Head of caudate nucleus (tissue), 42 donors: Measurements from ENCODE around the gene CERS6.

ENCODE experiments used
- DNase-seq, 42 donors: peaks; one replicate each; pipeline versions ENCODE4 v3.0.0 to v3.0.0-alpha.2; 2020 to 2021; ENCODE audit warnings: mixed read lengths in 7 of 42
- intact Hi-C: fragments of 100-400 bp; cut with DNase I; formaldehyde crosslinking; loops from one replicate; pipeline ENCODE4 v1.15.0; 2022

Gene CERS6

DNA sequence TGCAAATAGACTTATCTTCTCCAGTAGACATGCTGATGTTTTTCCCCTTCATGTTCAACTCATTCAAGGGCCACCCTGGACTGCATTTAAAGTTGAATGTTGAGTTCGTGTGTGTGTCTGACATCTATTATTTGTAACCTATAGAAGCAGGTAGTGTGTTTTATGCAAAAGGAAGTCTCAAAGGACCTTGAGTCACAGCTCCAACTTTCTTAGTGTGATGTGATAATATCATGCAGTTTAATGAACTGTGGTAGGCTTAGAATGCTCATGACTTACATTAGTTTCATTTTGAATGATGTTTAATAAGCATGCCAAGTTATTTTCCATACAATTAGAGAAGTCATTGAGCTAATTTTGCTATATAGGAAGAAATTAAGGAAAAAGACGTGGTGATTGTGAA, 67.9 kb downstream of the CERS6 start:
- intact Hi-C loops, result no loop called here
- no peak for DNase-seq

DNA sequence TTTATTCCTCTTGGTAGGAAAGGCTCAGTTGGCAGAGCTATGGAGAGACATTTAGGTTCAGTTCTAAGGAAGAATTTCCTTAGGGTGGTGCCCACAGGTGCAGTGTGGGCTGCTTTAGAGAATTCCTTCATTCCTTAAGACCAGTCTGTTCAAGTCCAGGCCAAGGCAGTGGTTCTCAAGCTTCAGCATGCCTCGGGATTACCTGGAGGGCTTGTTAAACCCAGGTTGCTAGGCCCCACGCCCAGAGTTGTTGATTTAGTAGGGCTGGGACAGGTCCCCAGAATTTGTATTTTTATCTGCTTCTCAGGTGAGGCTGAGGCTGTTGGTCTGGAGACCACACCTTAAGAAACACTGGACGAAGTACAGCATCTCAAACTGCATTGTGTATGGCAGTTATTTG, 68.9 kb downstream of the CERS6 start:
- no peak for DNase-seq
- intact Hi-C loops, result no loop called here

DNA sequence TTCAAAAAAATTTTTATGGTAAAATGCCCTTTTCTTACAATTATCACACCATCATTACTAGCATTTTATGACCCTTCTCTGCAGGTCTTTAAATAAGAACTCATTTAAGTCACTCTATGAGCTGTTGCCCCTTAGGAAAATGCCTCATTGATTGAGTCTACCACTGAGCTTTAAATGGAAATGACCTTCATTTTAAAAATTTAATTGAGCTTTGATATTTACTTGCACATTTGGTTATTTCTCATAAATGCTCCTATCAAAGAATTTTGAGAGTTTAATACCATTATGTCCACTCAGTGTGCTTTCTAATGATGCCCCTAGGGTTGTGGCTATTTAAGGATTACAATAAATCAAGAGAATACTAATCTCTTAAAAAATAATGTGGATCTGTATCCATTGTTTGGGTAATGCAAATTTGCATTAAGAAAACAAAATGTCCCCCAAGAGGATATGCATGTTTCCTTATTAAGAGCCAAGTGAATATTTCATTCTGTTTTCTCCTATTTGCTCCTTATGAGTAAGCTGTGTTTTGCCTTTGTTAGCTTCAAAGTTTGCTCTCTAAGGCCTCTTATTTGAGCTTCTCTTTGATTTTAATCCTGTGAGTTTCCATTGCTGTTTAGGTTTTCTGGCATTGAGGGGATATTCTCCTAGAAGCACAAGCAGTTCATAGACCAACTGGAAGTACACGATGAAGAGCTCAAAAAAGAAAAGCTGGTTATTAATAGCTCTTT, 69.8 kb downstream of the CERS6 start:
- no peak for DNase-seq
- intact Hi-C loops, result no loop called here

DNA sequence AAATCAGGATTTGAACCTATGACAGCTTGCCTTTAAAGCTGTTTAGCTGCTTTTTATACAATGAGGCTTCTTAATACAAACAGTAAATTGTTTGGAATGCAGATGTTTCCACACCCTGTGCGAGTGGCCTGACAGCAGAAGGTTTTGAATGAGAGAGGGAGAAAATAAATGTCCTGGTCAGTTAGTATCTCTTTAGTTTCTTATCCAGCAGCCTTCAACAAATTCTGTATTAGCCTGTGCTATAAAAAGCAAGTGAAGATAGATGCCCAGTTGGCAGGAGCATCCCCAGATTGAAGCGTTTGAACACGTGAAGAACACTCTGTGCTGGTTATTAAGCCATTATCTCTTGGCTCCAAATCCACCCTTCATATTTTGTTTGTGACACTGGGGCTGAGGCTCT, 70.6 kb downstream of the CERS6 start:
- DNase-seq, result no peak
- intact Hi-C loops, result no loop called here

DNA sequence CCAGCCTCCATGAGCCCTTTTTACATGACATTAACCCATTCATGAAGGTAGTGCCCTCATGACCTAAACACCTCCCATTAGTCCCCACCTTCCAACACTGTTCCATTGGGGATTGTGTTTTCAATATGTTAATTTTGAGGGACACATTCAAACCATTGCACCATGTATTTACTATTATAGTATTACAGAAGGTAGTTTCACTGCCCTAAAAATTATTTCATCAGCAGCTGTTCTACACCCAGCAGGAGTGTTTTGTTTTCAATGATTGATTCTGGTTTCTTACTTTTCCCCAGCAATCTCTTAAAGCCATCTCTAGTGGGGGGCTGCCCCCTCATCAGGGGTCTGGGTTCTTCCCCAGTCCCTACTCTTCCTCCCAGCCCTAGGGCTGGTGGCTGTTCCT, 71.9 kb downstream of the CERS6 start:
- no peak for DNase-seq
- intact Hi-C loops, result no loop called here

DNA sequence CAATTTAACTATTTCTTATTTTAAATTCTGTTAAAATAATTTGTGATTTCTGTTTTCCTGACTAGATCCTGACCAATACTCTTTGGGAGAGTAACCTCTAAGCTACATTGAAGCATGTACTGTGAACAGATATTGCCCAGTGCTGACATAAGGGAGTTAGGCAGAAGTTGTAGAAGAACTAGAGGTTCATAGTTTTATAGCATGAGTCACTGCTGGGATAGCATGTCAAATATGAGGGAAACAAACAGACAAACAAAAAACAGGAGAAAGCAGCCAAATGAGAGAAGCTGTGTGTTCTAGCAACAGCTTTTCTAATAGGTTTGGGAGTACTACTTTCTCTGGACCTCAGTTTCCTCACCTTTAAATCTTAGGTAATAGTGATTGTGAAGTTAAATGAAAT, 72.4 kb downstream of the CERS6 start:
- intact Hi-C loops, result no loop called here
- DNase-seq, result no peak

DNA sequence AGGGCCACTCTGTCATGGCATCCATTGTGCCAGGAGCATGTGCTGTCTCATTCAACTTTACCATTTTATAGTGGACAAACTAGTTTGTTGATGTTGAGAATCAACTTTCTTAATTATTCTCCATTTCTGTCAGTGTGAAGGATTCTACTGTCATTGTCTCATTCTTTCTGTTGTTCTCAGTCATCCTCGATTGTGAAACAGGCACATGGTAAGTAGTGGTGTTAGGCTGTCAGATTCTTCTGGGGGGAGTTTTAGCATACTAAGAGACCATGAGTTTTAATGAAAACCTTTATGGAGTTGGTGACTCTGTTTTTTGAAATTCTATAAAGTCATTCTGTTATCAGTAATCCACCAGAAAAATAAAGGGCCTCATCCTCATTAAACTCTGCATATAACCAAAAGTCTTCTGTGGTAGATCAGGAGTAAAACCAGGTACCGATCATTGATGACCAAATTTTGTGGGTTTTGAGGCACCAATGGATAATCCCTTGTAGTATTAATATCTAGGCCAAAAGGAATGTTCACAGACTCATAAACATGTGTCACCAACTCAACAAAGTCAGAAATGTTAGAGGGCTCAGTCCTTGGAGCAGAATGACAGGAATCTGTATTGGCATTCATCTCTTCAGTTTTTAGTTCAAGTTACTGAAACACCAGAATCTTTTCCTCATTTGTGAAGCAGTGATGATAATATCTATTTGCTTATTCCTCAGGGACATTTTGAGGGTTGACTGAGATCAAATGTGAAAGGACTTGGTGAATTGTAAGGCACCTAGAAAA, 73.2 kb downstream of the CERS6 start:
- intact Hi-C loops, result no loop called here
- no peak for DNase-seq

DNA sequence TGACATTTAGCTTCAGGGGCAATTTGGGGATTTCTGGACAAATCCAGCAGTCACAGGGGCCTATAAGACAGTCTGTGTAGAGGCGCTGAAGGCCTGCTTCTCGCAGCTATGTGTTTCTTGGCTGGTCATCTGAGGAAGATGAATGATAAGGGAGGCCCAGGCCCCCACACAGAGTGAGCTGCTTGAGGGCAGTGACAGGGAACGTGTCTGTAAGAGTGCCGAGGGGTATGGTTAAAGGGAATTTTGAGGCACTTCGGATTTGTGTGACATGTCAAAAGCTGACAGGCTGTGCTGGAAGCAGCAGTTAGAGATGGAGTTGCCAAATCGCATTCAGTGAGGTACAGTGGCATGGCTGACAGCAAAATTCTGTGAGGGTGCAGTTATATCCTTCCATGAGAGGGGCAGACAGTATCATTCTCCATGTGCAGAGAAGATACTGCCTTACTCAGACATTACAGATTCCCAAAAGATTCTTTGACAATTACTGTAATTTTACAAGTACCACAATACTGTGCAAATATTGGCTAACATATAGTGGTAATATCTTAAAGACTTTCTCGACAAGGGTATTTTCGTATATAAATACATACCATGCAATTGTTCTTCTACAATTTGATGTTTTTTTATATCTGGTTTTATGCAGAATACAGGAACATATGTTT, 74.0 kb downstream of the CERS6 start:
- peak in 2 of 42 donors; percentile 15 to 27 for DNase-seq
- intact Hi-C loops, result no loop called here

DNA sequence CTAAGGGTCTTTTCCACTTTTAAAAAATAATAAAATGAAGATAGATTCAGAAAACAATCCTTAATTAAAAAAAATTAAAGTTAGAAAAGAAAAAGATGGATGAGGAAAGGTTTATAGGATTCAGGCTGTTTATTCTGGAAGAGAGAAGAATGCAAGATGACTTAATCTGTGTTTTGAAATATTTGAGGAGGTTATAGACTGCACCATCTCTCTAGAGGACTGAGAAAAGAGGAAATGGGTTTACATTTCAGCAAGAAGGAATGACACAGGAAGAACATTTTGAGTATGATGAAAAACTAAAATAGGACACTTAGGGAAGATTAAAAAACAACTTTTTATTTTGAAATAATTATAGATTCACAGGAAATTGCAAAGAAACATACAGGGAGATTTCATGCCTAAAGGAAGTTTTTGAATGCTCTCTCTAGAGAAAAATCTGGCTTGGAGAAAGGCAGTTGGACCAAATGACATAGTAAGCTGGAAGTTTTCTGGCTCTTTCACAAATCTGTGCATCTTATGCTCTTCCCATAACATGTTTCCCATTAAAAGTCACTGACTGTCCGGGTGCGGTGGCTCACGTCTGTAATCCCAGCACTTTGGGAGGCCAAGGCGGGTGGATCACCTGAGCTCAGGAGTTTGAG, 75.0 kb downstream of the CERS6 start:
- intact Hi-C loops, result no loop called here

DNA sequence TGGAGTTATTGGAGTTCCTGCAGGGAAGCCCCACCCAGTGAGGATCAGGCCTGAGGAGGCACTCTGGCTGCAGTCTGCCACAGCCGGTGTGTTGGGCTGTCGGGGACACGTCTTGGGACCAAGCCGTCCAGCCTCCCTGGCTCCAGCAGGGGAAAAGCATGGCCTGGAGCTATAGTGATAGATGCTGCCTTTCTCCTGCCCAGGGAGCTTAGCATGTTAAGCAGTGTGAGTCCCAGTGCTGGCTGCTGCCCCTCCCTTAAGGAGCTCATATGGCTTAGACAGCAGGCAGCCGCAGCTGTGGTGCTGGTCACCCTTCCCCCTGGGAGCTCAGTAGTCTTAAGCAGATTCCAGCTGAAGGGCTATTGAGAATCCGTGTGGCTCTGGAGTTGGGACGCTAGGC, 78.9 kb downstream of the CERS6 start:
- no peak for DNase-seq
- intact Hi-C loops, result no loop called here

More for the DNA sequence above, 75.0 kb downstream of the CERS6 start:
- DNase-seq, result no peak

DNA sequence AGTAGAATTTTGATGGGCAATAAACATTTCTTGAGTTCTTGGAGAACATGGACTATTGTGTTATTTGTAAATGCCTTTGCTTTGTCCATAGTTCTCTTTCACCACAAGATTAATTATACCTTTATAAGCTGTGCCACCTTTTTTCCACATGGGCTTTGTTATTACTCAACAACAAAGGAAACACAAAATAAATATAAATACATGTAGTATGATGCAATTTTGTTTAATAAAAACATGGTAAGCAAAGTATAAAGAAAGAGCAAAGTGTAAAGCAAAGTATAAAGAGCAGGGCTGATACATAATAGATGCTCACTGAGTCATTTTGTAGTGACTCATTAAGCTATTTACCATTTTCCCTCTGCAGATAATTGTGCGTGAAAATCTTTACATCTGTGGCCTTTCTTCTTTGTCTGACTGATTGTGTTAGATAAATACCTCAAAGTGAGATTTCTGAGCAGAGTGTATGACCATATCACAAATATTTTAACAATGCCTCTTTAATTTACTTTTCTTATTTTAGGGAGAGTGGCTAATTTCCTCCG, 80.9 kb downstream of the CERS6 start:
- intact Hi-C loops, result no loop called here
- no peak for DNase-seq

DNA sequence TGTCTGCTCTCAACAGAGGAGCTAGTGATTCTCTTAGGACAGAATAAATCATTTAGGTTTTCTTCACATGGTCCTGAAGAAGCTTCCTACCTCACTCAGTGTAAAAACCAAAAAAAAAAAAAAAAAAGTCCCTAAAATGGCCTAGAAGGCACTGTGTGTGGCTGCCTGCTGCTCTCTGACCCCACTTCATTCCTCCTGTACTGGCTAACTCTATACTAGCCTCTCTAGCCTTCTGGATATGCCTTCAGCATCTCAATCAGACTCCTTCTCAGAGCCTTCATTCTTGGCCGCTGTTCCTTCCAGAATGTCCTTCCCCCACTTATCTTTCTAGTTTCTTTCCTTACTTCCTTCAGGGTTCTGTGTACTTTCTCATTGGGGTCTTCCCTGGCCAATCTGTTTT, 82.1 kb downstream of the CERS6 start:
- DNase-seq, result no peak

DNA sequence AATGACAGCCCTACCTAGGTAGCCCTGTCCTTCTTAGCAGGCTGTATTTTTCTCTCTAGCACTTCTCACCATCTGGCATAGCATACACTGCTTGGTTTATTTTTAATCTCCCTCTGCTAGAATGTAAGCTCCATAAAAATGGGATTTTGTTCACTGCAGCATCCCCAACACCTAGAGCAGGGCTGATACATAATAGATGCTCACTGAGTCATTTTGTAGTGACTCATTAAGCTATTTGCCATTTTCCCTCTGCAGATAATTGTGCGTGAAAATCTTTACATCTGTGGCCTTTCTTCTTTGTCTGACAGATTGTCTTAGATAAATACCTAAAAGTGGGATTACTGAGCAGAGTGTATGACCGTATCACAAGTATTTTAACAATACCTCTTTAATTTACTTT, 82.5 kb downstream of the CERS6 start:
- no peak for DNase-seq
- intact Hi-C loops, result no loop called here

More for the DNA sequence above, 82.1 kb downstream of the CERS6 start:
- intact Hi-C loops, result no loop called here

DNA sequence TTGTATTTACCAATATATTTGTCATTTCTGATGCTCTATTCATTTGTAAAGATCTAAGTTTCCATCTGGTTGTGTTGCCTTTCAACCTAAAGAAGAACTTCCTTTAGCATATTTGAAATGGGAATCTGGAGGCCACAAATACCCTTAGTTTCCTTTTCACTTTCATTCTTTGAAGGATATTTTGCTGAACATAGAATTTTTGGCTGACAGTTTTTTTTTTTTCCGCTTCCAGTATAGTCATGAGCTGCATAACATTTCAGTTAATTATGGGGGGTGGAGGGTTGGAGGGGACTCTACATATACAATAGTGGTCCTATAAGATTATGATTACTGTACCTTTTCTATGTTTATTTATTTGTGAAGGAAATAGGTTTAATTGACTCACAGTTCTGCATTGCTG, 83.9 kb downstream of the CERS6 start:
- intact Hi-C loops, result no loop called here

DNA sequence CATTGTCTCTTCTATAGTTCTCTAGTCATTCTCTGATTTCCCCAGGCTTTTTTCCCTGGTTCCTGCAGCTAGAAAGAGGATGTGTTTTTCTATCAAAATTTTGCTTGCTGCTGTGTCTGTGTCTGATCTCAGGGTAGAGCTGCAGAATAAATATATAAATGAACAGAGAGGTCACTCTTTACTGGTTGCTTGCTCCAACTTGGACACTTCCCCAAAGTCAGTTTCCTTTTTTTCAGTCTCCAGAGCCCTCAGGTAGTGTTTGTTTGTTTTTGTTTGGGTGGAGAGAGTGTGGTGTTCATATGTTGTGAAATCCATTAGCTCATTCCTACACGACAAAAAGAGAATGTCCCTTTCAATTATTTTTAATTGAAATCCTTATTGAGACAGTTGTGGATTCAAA, 85.8 kb downstream of the CERS6 start:
- intact Hi-C loops, result no loop called here
- DNase-seq, result no peak

More for the DNA sequence above, 83.9 kb downstream of the CERS6 start:
- DNase-seq, result no peak

DNA sequence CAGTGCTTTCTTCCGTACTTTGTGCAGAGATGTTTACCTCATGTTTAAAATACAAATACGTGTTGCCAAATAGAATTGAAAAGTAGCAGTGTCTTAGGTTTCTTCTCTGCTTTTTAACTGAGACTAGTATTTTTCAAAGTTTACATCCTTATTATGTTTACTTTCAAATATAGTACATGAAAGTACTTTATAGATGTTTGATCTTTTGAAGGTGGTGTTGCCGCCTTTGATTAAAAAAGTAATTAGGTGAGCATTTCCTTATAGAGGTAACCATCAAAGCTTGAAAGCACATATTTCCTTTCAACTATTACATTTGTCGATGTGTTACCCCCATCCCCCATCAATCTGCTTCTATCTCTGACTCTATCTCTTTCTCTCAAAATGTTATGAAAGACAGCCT, 87.0 kb downstream of the CERS6 start:
- intact Hi-C loops, result no loop called here
- no peak for DNase-seq

DNA sequence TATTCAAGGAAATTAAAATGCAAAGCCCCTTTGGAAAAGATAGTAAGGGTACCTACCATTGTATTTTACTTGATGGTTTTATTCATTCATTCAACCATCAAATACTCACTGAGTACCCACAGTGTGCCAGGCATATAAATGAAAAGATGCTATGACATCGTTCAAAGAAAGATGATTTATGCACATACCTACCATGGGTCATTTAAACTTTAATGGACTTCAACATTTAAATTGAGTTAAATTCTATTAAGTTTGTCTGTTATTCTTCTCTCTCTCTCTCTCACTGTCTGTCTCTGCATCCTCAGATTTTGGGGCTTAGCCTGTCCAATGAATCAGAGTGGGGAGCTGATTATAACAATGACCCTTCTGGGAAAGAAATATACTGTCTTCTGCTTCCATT, 87.9 kb downstream of the CERS6 start:
- DNase-seq, result no peak
- intact Hi-C loops, result no loop called here

DNA sequence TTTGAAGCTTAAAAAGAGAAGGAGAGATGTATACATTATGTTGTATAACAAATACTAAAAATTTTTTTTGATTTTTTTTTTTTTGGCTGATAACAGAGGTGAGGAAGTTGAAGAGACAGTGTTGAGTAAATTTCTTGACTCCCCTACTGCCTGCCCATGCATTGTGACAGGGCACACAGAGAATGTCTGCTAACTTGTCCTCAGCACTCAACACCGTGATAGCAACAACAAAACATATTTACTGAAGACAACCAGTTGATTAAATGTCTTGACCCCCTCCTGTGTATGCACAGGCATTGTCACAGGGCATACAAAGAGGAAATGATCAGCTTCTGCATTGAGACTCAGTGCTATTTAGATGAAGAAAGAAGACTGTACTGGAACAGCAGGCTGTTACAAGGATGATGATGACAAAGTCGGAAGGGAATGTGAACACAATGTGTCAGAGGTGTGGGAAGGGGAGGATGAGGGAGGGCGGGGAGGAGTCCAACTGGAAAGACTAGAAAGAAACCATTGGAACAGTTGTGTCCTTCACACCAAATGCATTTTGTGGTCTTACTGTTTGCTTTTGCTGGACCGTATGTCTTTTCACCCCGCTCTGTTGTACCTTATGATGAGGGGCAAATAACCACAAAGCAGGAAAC, 89.5 kb downstream of the CERS6 start:
- intact Hi-C loops, result no loop called here
- DNase-seq, result no peak

DNA sequence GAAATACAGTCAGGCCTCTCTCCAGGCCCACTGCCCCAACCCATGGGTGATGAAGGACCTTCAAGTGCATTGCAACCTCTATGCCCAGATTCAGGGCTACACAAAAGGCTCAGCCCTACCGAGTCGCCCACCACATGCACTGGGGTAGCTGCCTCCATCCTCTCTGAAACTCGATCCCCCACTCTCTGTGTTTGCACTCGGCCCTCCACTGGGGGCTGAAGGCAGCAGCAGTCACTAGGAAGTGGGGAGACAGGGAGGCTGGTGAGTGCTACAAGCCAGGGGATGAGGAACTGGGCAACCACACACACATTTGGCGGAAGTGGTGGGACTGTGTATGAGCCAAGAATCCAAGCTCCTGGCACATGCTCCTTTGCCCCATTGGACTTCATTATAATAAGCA, 94.6 kb downstream of the CERS6 start:
- peak in 22 of 42 donors; percentile 8 to 53 (median 22) for DNase-seq
- intact Hi-C loops, result no loop called here
